GM19467 (cell line): Measurements from ENCODE around the gene MBOAT7.
"Not testable (repeated sequence)": the region's sequence is repeated elsewhere in the genome, so short reads cannot be mapped to it uniquely, and the experiment has no call there.

Experiments used
- ATAC-seq: cut with Tn5 transposase; IDR thresholded peaks from one replicate; pipeline ENCODE4 v1.9.1; 2021; ENCODE audit warnings: mild to moderate bottlenecking, moderate library complexity; ENCODE audit not compliant: unreplicated experiment

The MBOAT7 gene

GRCh38 chr19:54189145-54189734 is at the start of gene MBOAT7:
TSS of gene MBOAT7 (minus strand) at chr19:54189580. CDS start at chr19:54188508, 1,072 bp downstream.
- ATAC-seq = peak; percentile 17

- no peak for ATAC-seq
These were observed 44.6 kb upstream of the MBOAT7 start for GRCh38 chr19:54233941-54234340.

- ATAC-seq = peak; percentile 80
These were observed 41.9 kb upstream of the MBOAT7 start for GRCh38 chr19:54231077-54231931.

- ATAC-seq = no peak
These were observed 40.7 kb upstream of the MBOAT7 start for GRCh38 chr19:54230031-54230430.

- no peak for ATAC-seq
These were observed 39.8 kb upstream of the MBOAT7 start for GRCh38 chr19:54229146-54229545.

GRCh38 chr19:54224619-54225018 is 35.2 kb upstream of the MBOAT7 start:
- not testable (repeated sequence) for ATAC-seq

- not testable (repeated sequence) for ATAC-seq
These were observed 34.5 kb upstream of the MBOAT7 start for GRCh38 chr19:54223937-54224281.

- ATAC-seq = not testable (repeated sequence)
These were observed 34.0 kb upstream of the MBOAT7 start for GRCh38 chr19:54223277-54223936.

GRCh38 chr19:54222474-54223276 is 33.3 kb upstream of the MBOAT7 start, which contains the start of gene LILRB3:
TSS of gene LILRB3 (minus strand) at chr19:54223007. CDS start at chr19:54222976, 31 bp downstream.
- not testable (repeated sequence) for ATAC-seq

GRCh38 chr19:54221947-54222346 is 32.6 kb upstream of the MBOAT7 start:
- ATAC-seq = not testable (repeated sequence)

GRCh38 chr19:54219702-54220101 is 30.3 kb upstream of the MBOAT7 start:
- ATAC-seq = not testable (repeated sequence)

GRCh38 chr19:54218960-54219661 is 29.7 kb upstream of the MBOAT7 start:
- no peak for ATAC-seq

- ATAC-seq = no peak
These were observed 28.9 kb upstream of the MBOAT7 start for GRCh38 chr19:54218259-54218658.

- not testable (repeated sequence) for ATAC-seq
These were observed 28.3 kb upstream of the MBOAT7 start for GRCh38 chr19:54217517-54218247.

- ATAC-seq = no peak
These were observed 27.5 kb upstream of the MBOAT7 start for GRCh38 chr19:54216869-54217268.

GRCh38 chr19:54214734-54215133 is 25.4 kb upstream of the MBOAT7 start:
- not testable (repeated sequence) for ATAC-seq

GRCh38 chr19:54214217-54214616 is 24.8 kb upstream of the MBOAT7 start:
- ATAC-seq = not testable (repeated sequence)

GRCh38 chr19:54211235-54211634 is 21.9 kb upstream of the MBOAT7 start:
- ATAC-seq = no peak

- ATAC-seq = no peak
These were observed 20.6 kb upstream of the MBOAT7 start for GRCh38 chr19:54209811-54210494.
